ENCODE data around the gene ZNF333.

GRCh38 chr19:14768001-14768400 is 78.2 kb downstream of the ZNF333 start:
- TF ChIP-seq EZH2 (IDR thresholded peaks at IDR 0.05; ENCODE audit: borderline replicate concordance, low read depth, low read length, poor library complexity, severe bottlenecking), result no peak
- TF ChIP-seq, protein P1, sequence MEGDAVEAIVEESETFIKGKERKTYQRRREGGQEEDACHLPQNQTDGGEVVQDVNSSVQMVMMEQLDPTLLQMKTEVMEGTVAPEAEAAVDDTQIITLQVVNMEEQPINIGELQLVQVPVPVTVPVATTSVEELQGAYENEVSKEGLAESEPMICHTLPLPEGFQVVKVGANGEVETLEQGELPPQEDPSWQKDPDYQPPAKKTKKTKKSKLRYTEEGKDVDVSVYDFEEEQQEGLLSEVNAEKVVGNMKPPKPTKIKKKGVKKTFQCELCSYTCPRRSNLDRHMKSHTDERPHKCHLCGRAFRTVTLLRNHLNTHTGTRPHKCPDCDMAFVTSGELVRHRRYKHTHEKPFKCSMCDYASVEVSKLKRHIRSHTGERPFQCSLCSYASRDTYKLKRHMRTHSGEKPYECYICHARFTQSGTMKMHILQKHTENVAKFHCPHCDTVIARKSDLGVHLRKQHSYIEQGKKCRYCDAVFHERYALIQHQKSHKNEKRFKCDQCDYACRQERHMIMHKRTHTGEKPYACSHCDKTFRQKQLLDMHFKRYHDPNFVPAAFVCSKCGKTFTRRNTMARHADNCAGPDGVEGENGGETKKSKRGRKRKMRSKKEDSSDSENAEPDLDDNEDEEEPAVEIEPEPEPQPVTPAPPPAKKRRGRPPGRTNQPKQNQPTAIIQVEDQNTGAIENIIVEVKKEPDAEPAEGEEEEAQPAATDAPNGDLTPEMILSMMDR (conservative IDR thresholded peaks at IDR 0.05; ENCODE audit: low read depth, low read length), result no peak
